CD4-positive, CD25-positive, alpha-beta regulatory T cell (primary cell): ENCODE measurements around the gene NOL9. TPM values are rescaled to one million over a fixed set of nuclear protein-coding genes. Genes with fewer than 3 reads are reported as not detected.

Experiments
- ATAC-seq, 2 donors: fragments of 150-1000 bp; cut with Tn5 transposase; one replicate each; pipeline ENCODE4 v1.10.0; 2021; ENCODE audit warnings: low read depth in 2 of 2, moderate number of reproducible peaks in 2 of 2, moderate library complexity in 1 of 2
- DNase-seq, 3 donors: peaks; one replicate each; pipeline versions ENCODE4 v3.0.0 to v3.0.0-alpha.2; 2012 to 2022; ENCODE audit warnings: mixed read lengths in 1 of 3
- H3K27ac ChIP-seq: one replicate; pipeline ENCODE4 v1.7.0; 2013; ENCODE audit warnings: mild to moderate bottlenecking, low read length; ENCODE audit not compliant: insufficient read depth, poor library complexity, severe bottlenecking
- H3K27me3 ChIP-seq: one replicate; pipeline ENCODE4 v1.7.0; 2013; ENCODE audit warnings: low read length; ENCODE audit not compliant: control insufficient read depth, insufficient read depth
- H3K36me3 ChIP-seq: one replicate; pipeline ENCODE4 v1.7.0; 2013; ENCODE audit warnings: mild to moderate bottlenecking, low read length, moderate library complexity; ENCODE audit not compliant: control insufficient read depth, insufficient read depth
- H3K4me1 ChIP-seq: 2 replicates; pipeline ENCODE4 v1.7.0; 2013; ENCODE audit warnings: mild to moderate bottlenecking, low read length; ENCODE audit not compliant: insufficient read depth, control insufficient read depth, poor library complexity, severe bottlenecking
- H3K4me3 ChIP-seq: one replicate; pipeline ENCODE4 v1.7.0; 2013; ENCODE audit warnings: low read depth, mild to moderate bottlenecking, low read length, moderate library complexity
- H3K9me3 ChIP-seq, 2 experiments: 1 replicate in 1 of 2; 2 replicates in 1 of 2; pipeline ENCODE4 v1.7.0; 2013; ENCODE audit warnings: low read length in 2 of 2, mild to moderate bottlenecking in 1 of 2, moderate library complexity in 1 of 2; ENCODE audit not compliant: control insufficient read depth in 2 of 2
- H3K27ac Mint-ChIP-seq, 3 donors: one replicate each; pipeline ENCODE4 v1.8.0; 2020 to 2022; ENCODE audit warnings: mild to moderate bottlenecking in 3 of 3, mixed read lengths in 3 of 3, moderate library complexity in 2 of 3
- H3K27me3 Mint-ChIP-seq: one replicate; pipeline ENCODE4 v1.8.0; 2022; ENCODE audit warnings: mild to moderate bottlenecking, mixed read lengths
- H3K36me3 Mint-ChIP-seq: one replicate; pipeline ENCODE4 v1.8.0; 2020; ENCODE audit warnings: mixed read lengths
- H3K4me1 Mint-ChIP-seq, 4 donors: one replicate each; pipeline ENCODE4 v1.8.0; 2020 to 2022; ENCODE audit warnings: mixed read lengths in 4 of 4, mild to moderate bottlenecking in 1 of 4
- H3K4me3 Mint-ChIP-seq, 4 donors: one replicate each; pipeline ENCODE4 v1.8.0; 2020 to 2022; ENCODE audit warnings: mild to moderate bottlenecking in 4 of 4, mixed read lengths in 4 of 4, moderate library complexity in 3 of 4
- H3K9me3 Mint-ChIP-seq, 7 donors: one replicate each; pipeline ENCODE4 v1.8.0; 2020 to 2022; ENCODE audit warnings: mixed read lengths in 7 of 7, mild to moderate bottlenecking in 3 of 7, moderate library complexity in 2 of 7
- polyA plus RNA-seq, 4 donors: library from polyadenylated mRNA; unstranded; fragments of 300-500 nt; fragmentation: Illumina TruSeq; gene quantifications; one replicate each; pipeline ENCODE4 v1.2.3, GENCODE V29; 2021
- total RNA-seq: library from RNA; stranded (reverse); gene quantifications from one replicate; pipeline ENCODE4 v1.2.3, GENCODE V29; 2022

Gene NOL9
- total and polyA plus RNA-seq, 5 donors from 2014 or later: 11.0 to 74.7 (median 20.1) TPM

DNA sequence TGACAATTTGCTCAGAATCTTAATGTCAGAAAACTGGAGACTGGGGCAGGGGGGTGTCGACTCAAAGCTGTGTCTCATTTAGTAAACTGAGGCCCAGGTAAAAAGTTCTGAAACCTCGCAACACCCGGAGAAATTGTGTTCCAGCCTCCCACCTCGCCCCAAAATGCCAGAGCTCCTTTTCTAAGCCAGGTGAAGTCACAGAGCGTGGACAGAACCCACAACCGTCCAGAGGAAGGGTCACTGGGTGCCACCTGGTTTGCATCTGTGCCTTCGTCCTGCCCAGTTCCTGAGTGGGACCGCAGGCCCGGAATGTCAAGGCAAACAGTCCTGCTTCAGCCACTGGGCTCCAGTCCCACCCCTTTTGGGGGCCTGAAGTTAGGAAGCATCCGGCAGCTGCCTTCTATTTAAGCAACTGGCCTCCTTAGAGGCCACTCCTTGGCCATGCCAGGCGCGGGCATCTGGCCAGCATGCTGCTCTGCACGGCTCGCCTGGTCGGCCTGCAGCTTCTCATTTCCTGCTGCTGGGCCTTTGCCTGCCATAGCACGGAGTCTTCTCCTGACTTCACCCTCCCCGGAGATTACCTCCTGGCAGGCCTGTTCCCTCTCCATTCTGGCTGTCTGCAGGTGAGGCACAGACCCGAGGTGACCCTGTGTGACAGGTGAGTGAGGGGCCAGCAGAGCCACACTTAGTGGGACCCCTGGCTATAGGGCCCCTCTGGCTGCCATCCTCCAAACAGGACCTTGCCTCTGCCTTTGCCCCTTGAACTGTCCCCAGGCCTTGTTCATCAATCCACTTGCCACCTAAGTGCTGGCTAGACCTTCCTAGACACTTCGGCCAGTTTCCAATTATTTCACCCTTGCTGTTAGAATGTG lies 830 bp upstream of the NOL9 start, which contains the start of gene TAS1R1:
TAS1R1 (plus strand) TSS at position 401 of the 872 bp plus-strand sequence; CDS start at position 468, 67 bp downstream.
- Histone ChIP-seq H3K27me3 (no peaks in the 10 kb centered on the region), H3K27ac (peak within 1 kb of the TSS; percentile 67), H3K4me3 (peak within 1 kb of the TSS; percentile 77), H3K36me3 (peaks cover 6% of the 10 kb centered on the region), H3K4me1 (peaks cover 21% of the 10 kb centered on the region), H3K9me3 (no peaks in the 10 kb centered on the region)
- H3K4me3 Mint-ChIP-seq: peak within 1 kb of the TSS; percentile 79 to 87 (median 82)
- H3K9me3 Mint-ChIP-seq: no peaks in the 10 kb centered on the region
- DNase-seq: no peak
- peaks cover 5 to 32% (median 10%) of the 10 kb centered on the region in 4 donors for H3K4me1 Mint-ChIP-seq
- peaks cover 3% of the 10 kb centered on the region for H3K36me3 Mint-ChIP-seq
- peaks cover 11% of the 10 kb centered on the region for H3K27me3 Mint-ChIP-seq
- H3K27ac Mint-ChIP-seq: peak within 1 kb of the TSS; percentile 58 to 74 (median 67)
- ATAC-seq: no peak

DNA sequence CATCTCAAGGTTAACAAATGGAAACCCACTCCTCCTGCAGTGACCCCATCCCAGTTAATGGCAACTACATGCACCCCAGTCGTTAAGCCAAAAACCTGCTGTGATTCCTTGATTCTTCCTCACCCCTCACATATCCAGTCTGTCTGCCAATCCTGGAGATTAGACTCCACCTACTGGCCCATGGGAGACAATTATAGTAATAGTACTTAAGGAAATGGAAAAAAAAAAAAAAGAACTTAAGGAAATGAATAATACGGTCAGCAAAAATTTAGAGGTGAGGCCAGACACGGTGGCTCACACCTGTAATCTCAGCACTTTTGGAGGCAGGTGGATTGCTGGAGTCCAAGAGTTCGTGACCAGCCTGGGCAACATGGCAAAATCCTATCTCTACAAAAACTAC lies 7.0 kb downstream of the NOL9 start:
- no peak overlapping the region for H3K4me3 ChIP-seq
- no peak for ATAC-seq
- H3K9me3 Mint-ChIP-seq: no peaks in the 10 kb centered on the region
- H3K4me1 ChIP-seq: peaks cover 38% of the 10 kb centered on the region
- peak overlapping the region; percentile 91 to 100 (median 93) for H3K27ac Mint-ChIP-seq
- H3K27me3 Mint-ChIP-seq: no peaks in the 10 kb centered on the region
- no peaks in the 10 kb centered on the region for H3K9me3 ChIP-seq
- peak overlapping the region; percentile 68 for H3K27ac ChIP-seq
- H3K36me3 ChIP-seq: peaks cover 54% of the 10 kb centered on the region
- no peak for DNase-seq
- H3K36me3 Mint-ChIP-seq: peaks cover 41% of the 10 kb centered on the region
- no peaks in the 10 kb centered on the region for H3K27me3 ChIP-seq
- H3K4me3 Mint-ChIP-seq: peak overlapping the region in 3 of 4 donors; percentile 34 to 72 (median 53)
- peaks cover 0 to 51% (median 31%) of the 10 kb centered on the region in 4 donors for H3K4me1 Mint-ChIP-seq

DNA sequence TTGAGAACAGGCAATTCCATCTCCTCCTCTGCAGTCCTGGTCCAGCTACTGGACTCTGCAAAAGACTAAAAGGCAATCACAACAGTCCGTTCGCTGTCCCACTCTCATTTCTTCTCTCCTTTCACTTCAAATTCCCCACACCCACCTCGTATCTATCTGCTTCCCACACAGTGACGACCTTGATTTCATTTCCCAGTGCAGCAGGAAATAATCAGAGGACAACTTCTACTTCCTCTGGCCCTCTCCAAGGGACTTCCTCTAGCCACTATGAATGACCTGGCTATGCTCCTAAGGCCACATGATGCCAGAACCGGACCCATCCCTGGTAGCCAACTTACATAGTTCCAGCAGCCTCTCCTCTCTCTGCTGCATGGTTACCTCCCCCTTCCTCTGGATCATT lies 8.0 kb downstream of the NOL9 start:
- H3K4me3 ChIP-seq: peak overlapping the region; percentile 73
- H3K9me3 ChIP-seq: no peaks in the 10 kb centered on the region
- Mint-ChIP-seq H3K27ac (peak overlapping the region; percentile 91 to 100 (median 93)), H3K4me3 (peak overlapping the region; percentile 34 to 80 (median 62)), H3K27me3 (no peaks in the 10 kb centered on the region), H3K36me3 (peaks cover 45% of the 10 kb centered on the region), H3K9me3 (no peaks in the 10 kb centered on the region), H3K4me1 (peaks cover 0 to 45% (median 30%) of the 10 kb centered on the region in 4 donors)
- H3K36me3 ChIP-seq: peaks cover 59% of the 10 kb centered on the region
- no peak for DNase-seq
- peak overlapping the region; percentile 68 for H3K27ac ChIP-seq
- no peak for ATAC-seq
- H3K27me3 ChIP-seq: no peaks in the 10 kb centered on the region
- H3K4me1 ChIP-seq: peaks cover 38% of the 10 kb centered on the region

DNA sequence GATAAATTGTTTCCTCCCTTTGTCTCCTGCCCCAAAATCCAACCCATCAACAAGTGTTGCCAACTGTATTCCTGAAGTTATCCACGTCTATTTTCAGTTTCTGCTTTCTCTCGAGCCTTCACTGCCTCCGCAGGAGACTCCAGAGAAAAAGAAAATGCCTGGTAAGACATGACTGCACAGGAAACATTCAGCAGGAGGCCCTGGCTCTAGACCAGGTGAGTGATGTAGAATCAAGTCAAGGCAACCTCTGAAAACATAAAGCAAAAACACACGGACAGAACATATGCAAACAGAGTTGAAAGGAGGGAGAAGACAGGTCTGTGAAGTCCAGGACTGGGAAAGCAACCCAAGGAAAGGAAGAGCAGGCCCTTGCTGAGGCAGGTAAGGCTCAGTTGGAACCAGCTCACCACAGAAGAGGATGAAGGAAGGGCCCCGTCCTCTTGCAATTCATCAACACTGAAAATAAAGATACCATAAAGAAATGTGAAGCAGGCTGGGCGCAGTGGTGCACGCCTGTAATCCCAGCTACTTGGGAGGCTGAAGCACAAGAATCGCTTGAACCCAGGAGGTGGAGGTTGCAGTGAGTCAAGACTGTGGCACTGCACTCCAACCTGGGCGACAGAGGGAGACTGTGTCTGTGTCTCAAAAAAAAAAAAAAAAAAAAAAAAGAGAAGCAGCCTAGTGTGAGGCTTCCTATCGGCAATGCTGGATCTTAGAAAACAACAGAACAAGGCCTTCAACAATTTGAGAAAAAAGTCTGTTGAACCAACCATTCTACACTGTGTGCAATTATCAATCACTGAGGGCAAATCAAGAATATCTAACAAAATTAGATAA lies 8.8 kb downstream of the NOL9 start:
- peaks cover 45% of the 10 kb centered on the region for H3K36me3 Mint-ChIP-seq
- peak overlapping the region; percentile 73 for H3K4me3 ChIP-seq
- peak overlapping the region; percentile 91 to 100 (median 93) for H3K27ac Mint-ChIP-seq
- no peaks in the 10 kb centered on the region for H3K27me3 ChIP-seq
- H3K4me1 Mint-ChIP-seq: peaks cover 0 to 42% (median 30%) of the 10 kb centered on the region in 4 donors
- DNase-seq (peak in 2 of 3 donors; percentile 46 to 66), ATAC-seq (peak; percentile 83 to 93)
- peaks cover 64% of the 10 kb centered on the region for H3K36me3 ChIP-seq
- peak overlapping the region; percentile 68 for H3K27ac ChIP-seq
- H3K9me3 Mint-ChIP-seq: no peaks in the 10 kb centered on the region
- H3K9me3 ChIP-seq: no peaks in the 10 kb centered on the region
- H3K4me1 ChIP-seq: peaks cover 34% of the 10 kb centered on the region
- peak overlapping the region; percentile 34 to 80 (median 62) for H3K4me3 Mint-ChIP-seq
- no peaks in the 10 kb centered on the region for H3K27me3 Mint-ChIP-seq

DNA sequence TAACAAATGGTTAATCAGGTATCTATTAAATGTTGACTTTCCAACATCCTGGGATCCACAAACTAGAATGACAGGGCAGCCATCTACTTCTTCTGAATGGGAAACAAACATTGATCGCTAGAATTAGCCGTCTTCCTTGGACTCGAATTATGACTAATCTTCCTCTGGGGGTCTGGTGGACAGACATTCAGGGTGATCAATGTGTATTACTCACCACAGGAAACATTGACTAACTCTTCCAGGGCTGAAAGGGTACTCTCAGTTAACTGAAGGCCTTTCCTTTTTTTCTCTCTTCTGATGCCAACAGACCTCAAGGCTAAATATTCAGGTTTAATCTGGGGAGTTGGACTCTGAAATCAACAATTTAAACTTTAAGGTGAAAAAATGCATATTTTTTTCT lies 9.5 kb downstream of the NOL9 start:
- Histone ChIP-seq H3K9me3 (no peaks in the 10 kb centered on the region), H3K4me1 (peaks cover 34% of the 10 kb centered on the region), H3K27me3 (no peaks in the 10 kb centered on the region), H3K4me3 (peak overlapping the region; percentile 73), H3K27ac (peak overlapping the region; percentile 68), H3K36me3 (peaks cover 62% of the 10 kb centered on the region)
- peak overlapping the region; percentile 91 to 100 (median 93) for H3K27ac Mint-ChIP-seq
- peaks cover 0 to 38% (median 29%) of the 10 kb centered on the region in 4 donors for H3K4me1 Mint-ChIP-seq
- DNase-seq (peak in 1 of 3 donors; percentile 16), ATAC-seq (peak; percentile 29 to 43)
- no peaks in the 10 kb centered on the region for H3K9me3 Mint-ChIP-seq
- peak overlapping the region; percentile 53 to 80 (median 68) for H3K4me3 Mint-ChIP-seq
- peaks cover 42% of the 10 kb centered on the region for H3K36me3 Mint-ChIP-seq
- no peaks in the 10 kb centered on the region for H3K27me3 Mint-ChIP-seq

DNA sequence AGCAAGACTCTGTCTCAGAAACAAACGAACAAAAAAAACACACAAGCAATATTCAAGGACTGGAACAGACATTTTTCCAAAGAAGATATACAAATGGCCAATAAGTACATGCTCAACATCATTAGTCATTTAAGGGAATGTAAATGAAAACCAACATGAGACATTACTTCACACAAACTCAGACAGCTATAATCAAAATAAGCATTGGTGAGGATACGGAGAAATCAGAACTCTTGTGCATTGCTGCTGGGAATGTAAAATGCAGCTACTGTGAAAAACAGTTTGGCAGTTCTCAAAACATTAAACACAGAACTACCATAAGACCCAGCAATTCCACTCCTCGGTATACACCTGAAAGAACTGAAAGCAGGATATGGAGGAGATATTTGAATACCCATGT lies 15.4 kb downstream of the NOL9 start:
- Histone ChIP-seq H3K4me1 (no peaks in the 10 kb centered on the region), H3K36me3 (peaks cover 35% of the 10 kb centered on the region), H3K27ac (no peak overlapping the region), H3K27me3 (no peaks in the 10 kb centered on the region), H3K9me3 (no peaks in the 10 kb centered on the region), H3K4me3 (no peak overlapping the region)
- Mint-ChIP-seq H3K4me1 (peaks cover 0 to 24% (median 9%) of the 10 kb centered on the region in 4 donors), H3K4me3 (no peak overlapping the region), H3K27me3 (no peaks in the 10 kb centered on the region), H3K36me3 (peaks cover 32% of the 10 kb centered on the region), H3K9me3 (no peaks in the 10 kb centered on the region), H3K27ac (peak overlapping the region; percentile 50 to 89 (median 82))
- DNase-seq (no peak), ATAC-seq (no peak)

DNA sequence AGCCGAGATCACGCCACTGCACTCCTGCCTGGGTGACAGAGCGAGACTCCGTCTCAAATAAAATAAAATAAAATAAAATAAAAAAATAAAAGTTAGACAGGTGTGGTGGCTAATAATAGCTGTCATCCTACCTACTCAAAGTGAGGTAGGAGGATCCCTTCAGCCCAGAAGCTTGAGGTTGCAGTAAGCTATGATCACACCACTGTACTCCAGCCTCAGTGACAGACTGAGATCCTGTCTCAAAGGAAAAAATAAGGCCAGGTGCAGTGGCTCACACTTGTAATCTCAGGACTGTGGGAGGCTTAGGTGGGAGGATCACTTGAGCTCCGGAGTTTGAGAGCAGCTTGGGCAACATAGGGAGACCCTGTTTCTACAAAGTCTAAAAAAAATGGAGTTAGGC lies 18.0 kb downstream of the NOL9 start:
- no peaks in the 10 kb centered on the region for H3K4me1 ChIP-seq
- Mint-ChIP-seq H3K36me3 (peaks cover 46% of the 10 kb centered on the region), H3K27me3 (no peaks in the 10 kb centered on the region), H3K27ac (peak overlapping the region in 1 of 3 donors; percentile 26), H3K4me3 (no peak overlapping the region), H3K4me1 (peaks cover 0 to 24% (median 9%) of the 10 kb centered on the region in 4 donors), H3K9me3 (no peaks in the 10 kb centered on the region)
- ATAC-seq (no peak), DNase-seq (no peak)
- no peak overlapping the region for H3K27ac ChIP-seq
- no peaks in the 10 kb centered on the region for H3K9me3 ChIP-seq
- H3K4me3 ChIP-seq: no peak overlapping the region
- H3K27me3 ChIP-seq: no peaks in the 10 kb centered on the region
- peaks cover 49% of the 10 kb centered on the region for H3K36me3 ChIP-seq
